ENCODE results near the gene ORAI2. TPM values are rescaled to one million over a fixed set of nuclear protein-coding genes. Genes with fewer than 3 reads are reported as not detected.
"Not testable (repeated sequence)": the region's sequence is repeated elsewhere in the genome, so short reads cannot be mapped to it uniquely, and the experiment has no call there.

ORAI2 gene
- polyA plus RNA-seq, 1 experiment, result 41.6 TPM

DNA sequence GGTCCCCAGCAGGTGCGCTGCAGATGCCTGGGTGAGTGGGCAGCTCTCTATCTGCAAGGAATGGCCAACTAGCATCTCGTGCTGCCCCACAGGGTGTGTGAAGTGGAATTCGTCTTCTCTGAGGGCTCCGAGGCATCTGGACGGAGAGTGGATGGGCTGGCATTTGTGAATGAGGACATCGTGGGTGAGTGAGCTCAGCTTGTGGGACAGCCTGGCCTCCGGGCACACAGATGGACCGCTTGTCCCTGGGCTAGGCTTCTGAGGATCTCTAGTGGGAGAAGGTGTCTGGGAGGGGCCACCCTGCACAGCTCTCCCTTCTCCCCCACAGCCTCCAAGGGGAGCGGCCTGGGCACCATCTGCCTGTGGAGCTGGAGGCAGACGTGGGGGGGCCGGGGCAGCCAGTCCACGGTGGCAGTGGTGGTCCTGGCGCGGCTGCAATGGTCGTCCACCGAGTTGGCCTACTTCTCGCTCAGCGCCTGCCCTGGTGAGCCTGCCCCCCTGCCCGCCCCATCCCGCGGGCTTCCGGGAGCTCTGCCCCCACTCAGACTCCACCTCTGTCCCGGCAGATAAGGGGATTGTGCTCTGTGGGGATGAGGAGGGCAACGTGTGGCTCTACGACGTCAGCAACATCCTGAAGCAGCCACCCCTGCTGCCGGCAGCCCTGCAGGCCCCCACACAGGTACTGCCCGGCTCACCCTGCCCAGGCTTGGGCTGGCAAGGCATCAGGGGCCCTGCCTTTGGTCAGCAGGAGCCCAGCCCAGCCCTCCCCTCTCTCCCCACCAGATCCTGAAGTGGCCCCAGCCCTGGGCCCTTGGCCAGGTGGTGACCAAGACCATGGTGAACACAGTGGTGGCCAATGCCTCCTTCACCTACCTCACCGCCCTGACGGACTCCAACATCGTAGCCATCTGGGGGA, 39.0 kb downstream of the ORAI2 start:
- no peaks in the 10 kb centered on the region for H3K27me3 ChIP-seq (ENCODE audit: control insufficient read depth, insufficient read depth, low read length)
- no peak for DNase-seq (ENCODE audit: low read depth)
- TF ChIP-seq, protein P1, sequence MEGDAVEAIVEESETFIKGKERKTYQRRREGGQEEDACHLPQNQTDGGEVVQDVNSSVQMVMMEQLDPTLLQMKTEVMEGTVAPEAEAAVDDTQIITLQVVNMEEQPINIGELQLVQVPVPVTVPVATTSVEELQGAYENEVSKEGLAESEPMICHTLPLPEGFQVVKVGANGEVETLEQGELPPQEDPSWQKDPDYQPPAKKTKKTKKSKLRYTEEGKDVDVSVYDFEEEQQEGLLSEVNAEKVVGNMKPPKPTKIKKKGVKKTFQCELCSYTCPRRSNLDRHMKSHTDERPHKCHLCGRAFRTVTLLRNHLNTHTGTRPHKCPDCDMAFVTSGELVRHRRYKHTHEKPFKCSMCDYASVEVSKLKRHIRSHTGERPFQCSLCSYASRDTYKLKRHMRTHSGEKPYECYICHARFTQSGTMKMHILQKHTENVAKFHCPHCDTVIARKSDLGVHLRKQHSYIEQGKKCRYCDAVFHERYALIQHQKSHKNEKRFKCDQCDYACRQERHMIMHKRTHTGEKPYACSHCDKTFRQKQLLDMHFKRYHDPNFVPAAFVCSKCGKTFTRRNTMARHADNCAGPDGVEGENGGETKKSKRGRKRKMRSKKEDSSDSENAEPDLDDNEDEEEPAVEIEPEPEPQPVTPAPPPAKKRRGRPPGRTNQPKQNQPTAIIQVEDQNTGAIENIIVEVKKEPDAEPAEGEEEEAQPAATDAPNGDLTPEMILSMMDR (IDR thresholded peaks at IDR 0.05; ENCODE audit: insufficient read depth, low read depth, low read length), result no peak
- no peak overlapping the region for H3K4me3 ChIP-seq (ENCODE audit: low read depth, low read length)
- CTCF ChIA-PET, result no interaction called here
- POLR2A ChIA-PET, result no interaction called here
- H3K36me3 ChIP-seq (ENCODE audit: control insufficient read depth, insufficient read depth, low read length), result peaks cover 16% of the 10 kb centered on the region

DNA sequence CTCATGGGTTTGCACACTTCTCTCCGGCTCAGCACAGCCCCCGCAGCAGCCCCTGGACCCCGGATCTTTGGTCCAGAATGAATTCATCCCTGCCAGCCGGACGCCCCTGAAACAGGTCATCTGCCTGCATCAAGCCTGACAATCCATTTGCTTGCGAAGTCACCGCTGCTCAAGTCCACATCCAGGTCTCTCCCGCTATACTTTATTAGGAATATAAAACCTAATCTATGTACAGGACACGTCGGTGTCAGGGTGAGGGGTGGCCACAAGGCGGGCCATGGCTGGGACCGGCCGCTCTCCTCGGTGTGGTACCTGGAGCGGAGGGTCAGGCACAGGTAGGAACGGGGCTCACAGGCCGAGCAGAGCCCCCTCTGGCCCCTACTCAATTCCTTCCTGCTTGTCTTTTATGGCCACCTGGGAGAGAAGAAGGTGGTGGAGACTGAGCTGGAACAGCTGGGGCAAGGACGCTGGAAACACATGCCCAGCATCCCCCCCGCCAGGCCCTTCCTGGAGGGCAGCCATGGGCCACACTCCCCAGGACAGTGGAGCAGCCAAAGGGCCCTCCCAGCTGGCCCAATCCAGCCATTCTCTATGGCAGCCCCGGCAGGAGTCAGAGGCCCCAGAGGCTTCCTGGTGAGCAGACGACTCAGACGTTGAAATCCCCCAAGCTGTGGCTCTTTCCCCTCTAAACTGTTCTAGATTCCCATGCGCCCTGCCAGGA, 40.1 kb downstream of the ORAI2 start:
- POLR2A ChIA-PET, result no interaction called here
- no peak for DNase-seq (ENCODE audit: low read depth)
- Histone ChIP-seq H3K36me3 (ENCODE audit: control insufficient read depth, insufficient read depth, low read length) (peaks cover 12% of the 10 kb centered on the region), H3K4me3 (ENCODE audit: low read depth, low read length) (no peak overlapping the region), H3K27me3 (ENCODE audit: control insufficient read depth, insufficient read depth, low read length) (no peaks in the 10 kb centered on the region)
- TF ChIP-seq, protein P1 (IDR thresholded peaks at IDR 0.05; ENCODE audit: insufficient read depth, low read depth, low read length), result no peak
- CTCF ChIA-PET, result no interaction called here

DNA sequence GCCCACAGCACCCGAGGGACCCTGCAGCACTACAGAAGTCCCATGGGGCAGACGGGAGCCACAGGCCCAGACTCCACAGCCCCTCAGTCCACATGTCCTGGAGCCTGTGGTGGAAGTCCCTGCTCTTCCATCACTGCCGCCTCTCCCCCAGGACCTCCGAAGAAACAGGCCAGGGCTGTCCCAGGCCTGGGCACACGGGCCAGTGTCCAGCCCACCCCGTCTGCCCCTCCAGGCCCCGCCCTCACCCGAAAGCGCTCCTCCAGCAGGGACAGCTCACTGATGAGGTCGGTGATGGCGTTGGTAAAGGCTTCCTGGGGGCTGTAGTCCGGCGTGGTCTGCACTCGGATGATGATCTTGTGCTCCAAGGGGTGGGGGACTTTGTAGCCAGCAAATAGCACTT, 40.7 kb downstream of the ORAI2 start:
- H3K27me3 ChIP-seq (ENCODE audit: control insufficient read depth, insufficient read depth, low read length); H3K36me3 ChIP-seq (ENCODE audit: control insufficient read depth, insufficient read depth, low read length); H3K4me3 ChIP-seq (ENCODE audit: low read depth, low read length); CTCF ChIA-PET; DNase-seq (ENCODE audit: low read depth); POLR2A ChIA-PET: not testable (repeated sequence)

DNA sequence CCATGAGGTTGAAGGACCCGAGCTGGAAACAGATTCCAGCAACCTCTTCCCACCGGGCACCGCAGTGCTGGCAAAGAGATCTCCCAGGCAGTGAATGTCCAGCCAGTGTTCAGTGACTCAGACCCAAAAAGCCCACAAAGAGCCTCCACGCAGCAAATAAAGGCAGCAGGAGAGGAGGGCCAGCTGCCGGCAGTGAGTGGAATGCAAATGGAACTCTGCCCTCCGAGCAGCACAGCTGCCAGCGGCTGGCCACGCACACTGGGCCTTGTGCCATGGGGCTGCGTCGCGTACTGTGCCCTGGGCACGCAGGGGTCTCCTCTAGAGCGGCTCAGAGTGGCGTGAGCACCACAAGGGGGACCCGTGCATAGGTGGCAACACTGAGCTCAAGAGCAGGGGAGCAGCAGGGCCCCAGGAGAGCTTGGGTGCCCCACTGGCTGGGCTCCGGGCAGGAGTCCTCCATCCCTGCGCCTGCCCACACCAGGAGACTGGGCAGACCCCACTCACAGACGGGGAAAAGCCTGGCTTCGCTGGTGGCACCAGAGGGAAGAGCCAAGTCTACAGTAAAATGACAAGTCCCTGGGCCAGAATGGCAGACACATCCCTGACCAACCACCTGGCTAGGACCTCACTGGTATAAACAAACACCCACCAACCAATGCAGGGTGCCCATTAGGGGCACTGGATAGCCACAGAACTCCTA, 41.5 kb downstream of the ORAI2 start:
- H3K27me3 ChIP-seq (ENCODE audit: control insufficient read depth, insufficient read depth, low read length); H3K4me3 ChIP-seq (ENCODE audit: low read depth, low read length); H3K36me3 ChIP-seq (ENCODE audit: control insufficient read depth, insufficient read depth, low read length); CTCF ChIA-PET; DNase-seq (ENCODE audit: low read depth); POLR2A ChIA-PET: not testable (repeated sequence)

DNA sequence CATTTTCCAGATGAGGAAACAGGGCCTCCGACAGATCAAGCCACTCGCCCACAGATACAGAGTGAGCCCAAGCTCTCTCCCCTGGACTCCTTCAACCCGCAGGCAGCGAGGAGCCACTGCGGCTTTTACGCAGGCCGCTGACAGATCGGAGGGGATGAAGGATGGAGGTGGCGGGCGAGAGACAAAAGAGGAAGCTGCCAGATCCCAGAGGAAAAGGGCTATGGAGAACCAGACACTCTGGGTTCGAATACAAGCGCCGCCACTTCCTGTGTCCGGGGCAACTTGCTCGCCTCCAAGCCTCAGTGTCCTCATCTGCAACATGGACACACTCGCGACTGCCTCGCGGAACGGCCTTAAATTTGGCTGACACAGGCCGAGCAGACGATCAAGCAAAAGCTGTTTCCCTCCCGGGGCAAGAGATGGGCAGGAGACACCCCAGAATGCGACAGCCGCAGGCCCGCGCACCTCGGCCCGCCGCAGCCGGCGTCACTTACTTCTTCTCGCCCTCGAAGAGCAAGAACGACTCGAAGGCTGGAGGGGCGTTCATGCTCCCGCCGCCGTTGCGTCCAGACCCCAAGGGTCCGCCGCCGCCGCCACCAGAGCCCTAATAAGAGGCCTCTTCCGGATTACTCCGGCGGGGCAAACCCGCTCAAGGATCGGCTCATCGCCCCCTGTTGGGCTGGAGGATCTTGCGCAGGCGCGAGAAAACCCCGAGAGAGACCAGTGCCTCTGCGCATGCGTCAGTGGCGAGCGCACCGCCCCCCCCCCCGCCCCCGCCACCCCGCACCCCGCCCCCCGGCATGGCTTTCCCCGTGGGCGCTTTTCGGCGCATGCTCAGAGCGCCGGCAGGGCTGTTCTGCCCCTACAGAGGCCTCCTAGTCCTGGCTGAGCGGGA, 45.2 kb downstream of the ORAI2 start, which contains the start of gene POLR2J:
POLR2J (minus strand) TSS at position 609 of the 895 bp plus-strand sequence; CDS start at position 547, 62 bp downstream.
- DNase-seq (ENCODE audit: low read depth); H3K27me3 ChIP-seq (ENCODE audit: control insufficient read depth, insufficient read depth, low read length); H3K36me3 ChIP-seq (ENCODE audit: control insufficient read depth, insufficient read depth, low read length); POLR2A ChIA-PET; CTCF ChIA-PET: not testable (repeated sequence)
- H3K4me3 ChIP-seq (ENCODE audit: low read depth, low read length), result peak within 1 kb of the TSS; percentile 31

DNA sequence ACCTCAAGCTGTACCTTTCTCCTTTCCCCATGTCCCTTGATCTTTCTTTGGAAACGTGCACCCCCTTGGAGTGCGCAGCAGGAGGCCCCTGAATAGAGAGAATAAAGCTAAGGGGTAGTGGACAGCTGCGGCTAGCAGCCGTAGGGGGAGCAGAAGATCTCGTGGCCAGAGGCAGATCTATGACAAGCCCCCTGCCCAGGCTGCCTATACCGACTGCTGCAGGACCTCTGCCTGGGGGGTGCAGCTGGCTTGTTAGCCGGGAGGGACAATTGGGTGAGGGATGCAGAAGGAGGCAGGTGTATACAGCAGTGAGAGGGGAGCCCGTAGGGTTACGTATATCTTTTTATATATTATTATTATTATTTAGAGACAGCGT, 45.8 kb downstream of the ORAI2 start:
- DNase-seq (ENCODE audit: low read depth); H3K27me3 ChIP-seq (ENCODE audit: control insufficient read depth, insufficient read depth, low read length); POLR2A ChIA-PET; H3K36me3 ChIP-seq (ENCODE audit: control insufficient read depth, insufficient read depth, low read length); H3K4me3 ChIP-seq (ENCODE audit: low read depth, low read length); CTCF ChIA-PET: not testable (repeated sequence)

Measured in BJ (cell line).